Limb (tissue), 2 donors: ENCODE results near the gene RNF13.
A peak's percentile ranks its signal among the peaks of the same experiment; 100 is the strongest.

ENCODE experiments used
- DNase-seq, 2 donors: peaks; one replicate each; pipeline ENCODE4 v3.0.0-alpha.2; 2016; ENCODE audit errors: extremely low spot score in 2 of 2

The RNF13 gene, protein sequence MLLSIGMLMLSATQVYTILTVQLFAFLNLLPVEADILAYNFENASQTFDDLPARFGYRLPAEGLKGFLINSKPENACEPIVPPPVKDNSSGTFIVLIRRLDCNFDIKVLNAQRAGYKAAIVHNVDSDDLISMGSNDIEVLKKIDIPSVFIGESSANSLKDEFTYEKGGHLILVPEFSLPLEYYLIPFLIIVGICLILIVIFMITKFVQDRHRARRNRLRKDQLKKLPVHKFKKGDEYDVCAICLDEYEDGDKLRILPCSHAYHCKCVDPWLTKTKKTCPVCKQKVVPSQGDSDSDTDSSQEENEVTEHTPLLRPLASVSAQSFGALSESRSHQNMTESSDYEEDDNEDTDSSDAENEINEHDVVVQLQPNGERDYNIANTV

DNA sequence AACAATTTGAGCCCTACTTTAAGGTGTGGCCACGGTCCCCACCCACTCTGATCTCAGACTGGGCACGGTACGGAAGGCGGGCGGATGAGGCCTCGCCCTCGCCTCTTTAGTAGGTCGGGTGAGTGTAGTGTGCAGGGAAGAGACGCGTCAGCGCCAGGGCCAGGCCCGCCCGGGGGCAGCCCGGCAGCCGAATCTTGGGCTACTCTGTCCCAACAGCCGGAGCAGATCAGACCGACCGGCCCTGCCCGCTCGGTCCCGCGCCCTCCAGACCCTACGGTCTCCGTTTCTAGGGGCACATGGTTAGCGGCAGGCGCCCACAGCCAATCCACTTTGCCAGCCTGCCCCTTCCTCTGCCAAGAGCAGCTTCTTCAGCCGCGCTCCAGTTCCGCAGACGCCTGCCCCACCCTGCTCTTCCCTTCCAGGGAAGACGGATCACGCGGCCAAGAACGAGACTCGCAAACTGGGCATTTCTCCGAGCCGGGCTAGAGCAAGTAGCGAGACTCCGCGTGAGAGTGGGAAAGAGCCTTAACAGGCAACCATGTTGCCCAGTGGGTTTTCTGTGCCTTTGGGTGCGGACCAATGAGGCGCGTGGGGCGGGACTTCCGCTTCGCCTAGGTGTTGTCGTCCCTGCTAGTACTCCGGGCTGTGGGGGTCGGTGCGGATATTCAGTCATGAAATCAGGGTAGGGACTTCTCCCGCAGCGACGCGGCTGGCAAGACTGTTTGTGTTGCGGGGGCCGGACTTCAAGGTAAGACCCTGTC is at the start of gene RNF13:
RNF13 (plus strand) TSS at position 610 of the 761 bp plus-strand sequence. CDS start 32,812 bp downstream, outside the sequence.
- peak; percentile 95 to 96 for DNase-seq

DNA sequence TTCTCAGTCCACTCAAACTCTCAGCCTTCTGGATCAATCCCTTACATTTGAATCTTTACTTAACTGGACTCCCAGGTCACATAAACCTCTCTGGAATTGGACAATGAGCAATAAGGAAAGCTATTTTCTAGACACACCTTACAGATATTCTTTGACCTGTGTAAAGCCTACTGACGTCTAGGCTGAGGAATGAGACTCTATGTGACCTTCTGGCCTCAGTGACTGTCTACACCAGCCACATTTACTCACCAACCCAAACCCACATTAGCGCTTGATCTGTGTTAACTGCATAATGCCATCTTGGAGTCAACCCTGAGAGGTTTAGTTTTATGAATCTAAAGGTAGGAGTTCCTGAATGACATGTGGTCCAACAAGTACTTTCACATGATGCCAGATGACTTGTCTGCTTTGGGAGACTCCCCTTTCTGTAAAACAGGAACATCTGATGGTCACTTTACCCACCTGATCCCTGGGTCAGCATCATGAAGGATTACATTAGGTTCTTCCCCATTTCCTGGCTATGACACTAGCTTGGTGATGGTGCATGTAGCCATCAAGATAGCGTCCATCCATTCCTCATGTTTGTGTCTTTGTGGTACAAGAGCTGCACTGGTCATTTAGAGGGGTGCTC is 49.3 kb upstream of the RNF13 start:
- no peak for DNase-seq

DNA sequence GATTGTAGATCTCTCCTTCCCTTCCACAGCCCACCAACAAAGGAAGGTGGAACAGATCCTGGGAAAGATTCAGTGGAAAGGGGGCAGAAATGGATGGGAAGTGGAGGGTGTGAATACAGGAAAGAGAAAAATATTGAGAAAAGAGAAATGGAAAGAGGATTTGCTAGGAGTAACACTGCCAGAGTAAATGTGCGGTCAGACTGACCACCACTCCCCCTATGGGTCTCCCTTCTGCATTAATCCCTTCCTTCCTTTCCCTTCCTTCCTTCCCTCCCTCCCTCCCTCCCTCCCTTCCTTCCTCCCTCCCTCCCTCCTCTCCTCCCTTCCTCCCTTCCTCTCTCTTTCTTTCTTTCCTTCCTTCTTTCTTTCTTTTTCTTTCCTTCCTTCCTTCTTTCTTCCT is 48.7 kb upstream of the RNF13 start:
- no peak for DNase-seq

DNA sequence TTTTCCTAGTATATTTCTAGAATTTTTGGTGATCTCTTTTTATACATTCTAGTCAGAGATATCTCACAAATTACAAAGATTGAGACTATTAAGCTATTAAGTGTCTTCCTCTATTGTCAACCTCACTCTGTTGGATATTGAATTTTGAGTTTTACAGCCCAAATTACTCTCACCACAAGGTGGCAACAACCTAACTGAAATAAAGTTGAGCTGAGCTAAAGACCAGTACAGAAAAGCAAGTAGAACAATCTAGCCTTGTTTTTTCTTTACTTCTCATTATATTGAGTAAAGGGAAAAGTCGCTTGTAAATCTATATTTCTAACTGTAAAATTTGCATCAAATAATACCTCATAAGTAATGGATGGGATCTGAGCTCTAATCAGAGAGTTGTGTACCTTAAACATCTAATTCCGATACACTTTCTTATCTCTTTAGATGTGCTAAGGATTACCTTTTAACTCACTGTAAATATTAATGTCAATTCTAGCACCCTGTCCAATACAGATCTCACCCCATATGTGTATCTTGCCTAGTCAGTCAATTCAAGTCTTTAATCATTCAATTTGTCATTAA is 47.2 kb upstream of the RNF13 start:
- DNase-seq = peak in 1 of 2 donors; percentile 33

DNA sequence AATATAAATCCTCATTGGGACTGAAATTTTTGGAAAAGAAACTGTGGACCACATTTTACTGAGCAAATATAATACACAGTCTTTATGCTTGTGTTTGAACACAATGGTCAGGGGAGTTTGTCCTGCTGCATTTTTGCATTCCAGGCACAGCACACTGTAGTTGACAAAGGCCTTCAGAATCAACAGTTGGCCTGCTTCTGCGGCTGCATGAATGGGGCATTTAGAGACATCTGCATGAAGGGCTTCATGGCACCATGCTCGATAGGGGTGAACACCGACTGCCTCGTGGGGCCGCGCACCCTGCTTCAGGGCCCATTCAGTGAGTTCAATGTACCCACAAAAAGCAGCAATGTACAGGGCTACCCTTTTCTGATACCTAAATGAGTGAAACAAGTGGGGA is 45.3 kb upstream of the RNF13 start:
- no peak for DNase-seq

DNA sequence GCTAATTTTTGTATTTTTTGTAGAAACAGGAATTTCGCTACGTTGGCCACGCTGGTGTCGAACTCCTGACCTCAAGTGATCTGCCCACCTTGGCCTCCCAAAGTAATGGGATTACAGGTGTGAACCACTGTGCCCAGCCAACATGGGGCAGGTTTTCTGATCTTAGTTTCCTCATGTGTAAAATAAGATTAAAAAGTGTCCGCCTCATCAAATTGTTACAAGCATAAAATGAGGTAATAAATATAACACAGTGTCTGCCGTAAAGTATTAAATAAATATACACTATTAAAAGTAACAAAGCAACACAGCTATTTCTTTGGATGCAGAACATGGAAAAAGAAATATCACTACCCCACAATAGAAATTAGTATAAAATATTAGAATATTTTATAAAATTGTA is 44.3 kb upstream of the RNF13 start:
- DNase-seq = no peak

DNA sequence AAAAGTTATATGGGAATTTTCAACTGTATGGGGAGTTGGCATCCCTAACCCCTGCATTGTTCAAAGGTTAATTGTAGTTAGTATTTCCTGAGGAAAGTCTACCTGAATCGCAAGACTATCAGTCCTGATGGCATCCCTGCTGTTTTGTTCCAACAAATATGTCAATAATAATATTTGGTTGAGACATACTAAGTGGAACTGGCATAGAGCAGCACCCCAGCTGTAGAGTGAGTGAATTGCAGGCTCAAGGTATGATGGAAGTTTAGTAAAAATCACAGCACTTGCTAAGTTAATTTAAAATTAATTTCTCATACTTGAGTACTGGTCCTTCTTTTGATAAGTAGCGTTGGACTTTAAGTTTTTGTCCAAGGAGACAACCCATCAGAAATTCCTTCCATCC is 42.8 kb upstream of the RNF13 start:
- DNase-seq = no peak

DNA sequence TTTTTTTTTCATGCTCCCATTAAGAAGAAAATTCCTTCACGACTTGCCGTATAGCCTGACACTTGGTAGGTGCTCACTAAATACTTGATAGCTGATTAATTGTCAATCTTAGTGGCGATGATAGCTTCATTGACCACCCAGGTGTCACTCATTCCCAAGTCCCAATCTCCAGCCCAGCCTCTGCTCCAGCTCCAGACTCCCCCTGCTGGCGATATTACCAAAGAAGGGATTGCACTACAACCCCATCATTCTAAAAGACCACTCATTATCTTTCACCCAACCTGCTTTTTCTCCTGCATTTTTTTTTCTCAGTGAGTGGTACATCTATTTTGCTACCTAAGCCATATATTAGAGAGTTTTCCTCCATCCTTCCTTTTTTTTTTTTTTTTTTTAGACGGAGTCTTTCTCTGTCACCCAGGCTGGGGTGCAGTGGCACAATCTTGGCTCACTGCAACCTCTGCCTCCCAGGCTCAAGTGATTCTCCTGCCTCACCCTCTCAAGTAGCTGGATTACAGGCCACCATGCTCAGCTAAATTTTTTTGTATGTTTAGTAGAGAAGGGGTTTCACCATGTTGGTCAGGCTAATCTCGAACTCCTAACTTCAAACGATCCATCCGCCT is 41.3 kb upstream of the RNF13 start:
- peak; percentile 27 to 49 for DNase-seq

DNA sequence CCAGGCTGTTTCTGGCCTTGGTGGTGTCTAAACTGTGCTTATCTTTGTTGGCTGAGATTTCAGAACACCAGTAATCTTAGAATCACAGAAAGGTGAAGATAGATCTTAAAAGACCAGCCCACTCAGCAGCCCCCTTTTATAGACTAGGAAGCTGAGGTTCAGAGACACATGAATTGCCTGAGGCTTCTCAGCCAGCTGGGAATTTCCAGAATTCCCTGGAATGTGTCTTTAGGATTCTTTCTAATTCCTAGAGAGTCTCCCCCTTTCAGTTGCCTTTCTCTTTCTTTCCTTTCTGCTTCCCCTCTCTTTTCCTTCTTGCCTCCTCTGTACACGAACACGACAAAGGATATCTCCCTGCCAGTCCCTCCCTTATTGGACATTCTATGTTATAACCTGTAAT is 40.2 kb upstream of the RNF13 start:
- no peak for DNase-seq

DNA sequence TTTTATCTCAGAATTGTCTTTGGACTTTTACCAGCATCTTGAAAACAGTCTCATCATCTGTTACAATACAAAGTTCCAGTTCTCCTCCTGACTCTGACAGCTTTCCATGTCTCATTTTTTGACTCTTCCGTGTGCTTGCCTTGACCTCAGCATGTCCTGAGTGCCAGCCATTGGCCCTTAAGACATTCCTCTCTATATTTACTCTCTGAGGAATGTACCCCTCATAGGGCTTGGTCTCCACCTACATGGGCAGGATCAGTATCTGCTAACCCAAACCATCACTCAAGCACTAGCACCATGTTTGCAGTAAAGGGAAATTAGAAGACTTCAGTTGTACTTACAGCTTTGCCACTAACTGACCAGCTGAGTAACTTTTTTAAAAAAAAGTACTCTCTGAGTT is 36.8 kb upstream of the RNF13 start:
- DNase-seq = no peak

DNA sequence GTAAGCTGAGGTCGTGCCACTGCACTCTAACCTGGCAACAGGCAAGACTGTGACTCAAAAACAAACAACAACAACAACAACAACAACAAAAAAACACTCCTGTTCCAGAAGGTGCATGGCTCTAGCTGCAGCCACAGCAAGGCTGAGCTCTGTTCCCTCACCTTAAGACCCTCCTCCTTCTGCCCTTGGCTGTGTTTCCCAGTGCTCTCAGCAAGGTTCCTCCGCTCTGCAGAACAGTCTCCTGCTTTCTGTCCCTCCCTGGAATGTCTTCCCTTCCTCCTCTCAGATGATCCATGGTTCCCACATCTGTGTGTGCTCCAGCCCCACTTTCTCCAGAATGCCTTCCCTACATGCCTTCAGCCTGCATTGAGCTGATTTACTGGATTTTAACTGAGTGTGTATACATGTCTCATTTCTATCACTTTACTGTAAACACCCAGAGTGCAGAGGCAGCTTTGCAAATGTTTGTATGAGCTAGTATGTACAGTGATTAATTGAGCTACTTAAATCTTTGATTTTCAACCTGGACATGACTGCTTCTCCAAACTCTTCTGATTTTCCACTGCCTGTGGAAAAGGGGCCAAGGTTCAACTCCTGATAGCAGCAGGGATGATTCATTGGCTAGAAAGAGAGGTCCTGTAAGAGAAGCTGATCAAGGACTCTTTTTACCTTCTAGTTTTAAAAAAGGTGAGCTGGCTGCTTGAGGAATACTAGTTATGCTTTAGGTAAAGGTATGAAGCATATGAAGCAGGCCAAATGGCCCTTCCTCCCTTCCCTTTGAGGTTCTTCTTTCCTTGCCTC is 35.4 kb upstream of the RNF13 start:
- no peak for DNase-seq

DNA sequence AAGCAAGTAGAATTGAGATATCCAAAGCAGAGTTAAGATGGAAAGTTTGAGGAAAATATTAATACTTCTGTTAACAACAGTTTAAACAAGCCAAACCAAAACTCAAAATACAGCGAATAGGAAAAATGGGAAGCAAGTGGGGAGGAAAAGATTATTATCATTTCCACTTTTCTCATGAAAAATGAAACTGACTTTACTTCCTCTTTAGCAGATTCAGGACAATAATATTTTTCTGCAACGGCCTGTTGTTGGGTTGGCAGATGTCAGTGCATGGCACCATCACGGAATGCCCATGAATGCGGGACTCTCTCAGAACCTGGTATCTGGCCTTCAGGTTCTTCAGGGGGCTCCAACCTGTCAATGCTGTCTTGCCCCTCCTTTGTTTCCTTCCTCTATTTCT is 31.8 kb upstream of the RNF13 start:
- DNase-seq = no peak

DNA sequence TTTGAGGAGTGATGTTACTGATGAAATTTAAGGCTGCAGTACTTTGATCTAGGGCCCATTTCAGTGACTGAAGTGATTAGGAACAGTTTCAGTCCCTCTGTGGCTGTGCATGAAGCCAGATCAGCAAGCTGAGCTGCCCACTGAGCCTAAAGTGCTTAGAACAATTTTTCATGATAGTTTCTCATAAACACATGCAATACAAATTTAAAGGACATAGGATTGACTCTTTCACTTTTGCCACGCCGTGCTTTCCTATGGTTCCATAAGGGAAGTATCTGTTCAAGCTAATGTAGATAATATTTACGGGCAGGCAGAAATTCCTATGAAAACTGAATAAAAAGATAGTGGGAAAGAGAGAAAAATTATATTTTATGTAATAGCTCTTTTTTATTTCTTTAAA is 31.3 kb upstream of the RNF13 start:
- DNase-seq = no peak

DNA sequence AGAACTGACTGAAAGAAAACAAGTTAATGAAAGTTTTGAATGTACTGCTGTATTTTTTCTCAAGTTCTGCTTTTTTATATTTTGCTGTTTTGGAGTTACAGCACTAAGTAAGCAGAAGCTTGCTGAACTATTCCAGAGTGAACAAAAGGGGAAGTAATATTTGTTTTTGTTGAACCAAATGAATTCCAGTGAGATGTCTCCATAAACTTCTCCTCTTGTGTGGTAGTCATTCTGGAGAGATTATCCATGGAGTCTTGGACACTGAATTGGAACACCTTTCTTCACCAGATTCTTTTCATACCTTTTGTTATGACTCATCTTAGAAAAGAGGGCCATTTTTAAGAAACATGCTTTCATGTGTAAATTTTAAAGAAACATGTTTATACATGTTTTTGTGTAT is 29.4 kb upstream of the RNF13 start:
- peak in 1 of 2 donors; percentile 2 for DNase-seq

DNA sequence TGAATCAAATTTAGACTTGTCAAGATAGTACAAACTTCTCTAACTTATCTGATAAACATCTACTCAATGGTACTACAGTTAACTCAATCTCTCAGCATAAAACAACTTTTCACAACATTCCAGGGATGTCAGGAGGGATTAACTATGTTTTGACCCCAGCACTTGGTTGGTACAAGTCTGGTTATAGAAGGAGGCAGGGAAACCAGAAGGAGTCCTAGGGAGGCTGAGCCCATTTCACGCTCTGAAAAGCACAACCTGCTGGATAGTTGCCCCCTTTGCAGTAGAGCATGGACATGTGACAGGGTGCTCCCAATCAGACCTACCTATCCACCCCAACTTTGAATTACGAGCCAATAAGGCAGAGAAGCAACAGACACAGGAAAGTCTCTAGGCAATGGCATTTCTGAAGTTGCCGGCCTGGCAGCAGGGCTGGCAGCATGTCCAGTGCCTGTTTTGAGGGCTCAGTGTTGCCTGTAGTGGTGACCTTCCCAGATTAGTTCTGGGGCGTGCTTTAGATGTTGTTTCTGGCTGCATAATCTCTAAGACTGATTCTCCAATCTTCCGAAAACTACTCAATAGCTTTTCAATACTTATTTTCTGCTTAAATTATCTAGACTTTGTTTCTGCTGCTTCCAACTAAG is 28.8 kb upstream of the RNF13 start:
- DNase-seq = no peak

DNA sequence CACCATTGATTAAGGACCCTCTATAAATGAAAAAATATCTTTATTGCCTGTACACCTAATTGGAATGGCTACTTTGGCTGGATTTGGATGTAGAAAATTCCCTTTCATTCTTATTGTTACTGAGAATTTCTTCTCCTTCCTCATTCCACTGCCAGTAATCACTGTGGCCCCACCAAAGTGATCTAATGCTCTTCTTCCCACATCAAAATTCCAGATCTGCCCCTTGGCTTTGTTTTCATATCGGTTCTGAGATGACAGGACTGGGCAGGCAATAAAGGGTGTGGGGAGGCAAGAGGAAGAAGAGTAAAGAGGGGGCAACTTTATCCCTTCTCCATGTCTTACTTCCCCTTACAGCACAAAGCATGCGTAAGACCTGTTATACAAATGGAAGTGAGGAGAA is 22.7 kb upstream of the RNF13 start:
- no peak for DNase-seq

DNA sequence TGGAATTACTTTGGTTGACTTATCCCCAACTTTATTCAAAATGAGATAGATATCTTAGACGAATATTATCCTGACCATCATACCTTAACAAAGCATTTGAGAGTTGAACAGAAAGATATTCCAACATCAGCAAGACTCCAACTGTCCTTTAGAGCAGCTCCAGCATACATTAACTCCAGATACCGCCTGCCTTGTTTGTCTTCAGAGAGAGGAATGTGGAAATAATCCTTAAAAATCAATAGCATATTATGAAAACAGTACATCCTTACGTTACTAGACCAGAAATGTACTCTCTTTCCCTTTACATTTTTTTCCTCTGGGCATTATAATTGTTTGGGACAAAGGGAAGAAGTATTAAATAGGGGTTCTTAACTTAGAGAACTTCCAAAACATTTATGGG is 22.3 kb upstream of the RNF13 start:
- no peak for DNase-seq

DNA sequence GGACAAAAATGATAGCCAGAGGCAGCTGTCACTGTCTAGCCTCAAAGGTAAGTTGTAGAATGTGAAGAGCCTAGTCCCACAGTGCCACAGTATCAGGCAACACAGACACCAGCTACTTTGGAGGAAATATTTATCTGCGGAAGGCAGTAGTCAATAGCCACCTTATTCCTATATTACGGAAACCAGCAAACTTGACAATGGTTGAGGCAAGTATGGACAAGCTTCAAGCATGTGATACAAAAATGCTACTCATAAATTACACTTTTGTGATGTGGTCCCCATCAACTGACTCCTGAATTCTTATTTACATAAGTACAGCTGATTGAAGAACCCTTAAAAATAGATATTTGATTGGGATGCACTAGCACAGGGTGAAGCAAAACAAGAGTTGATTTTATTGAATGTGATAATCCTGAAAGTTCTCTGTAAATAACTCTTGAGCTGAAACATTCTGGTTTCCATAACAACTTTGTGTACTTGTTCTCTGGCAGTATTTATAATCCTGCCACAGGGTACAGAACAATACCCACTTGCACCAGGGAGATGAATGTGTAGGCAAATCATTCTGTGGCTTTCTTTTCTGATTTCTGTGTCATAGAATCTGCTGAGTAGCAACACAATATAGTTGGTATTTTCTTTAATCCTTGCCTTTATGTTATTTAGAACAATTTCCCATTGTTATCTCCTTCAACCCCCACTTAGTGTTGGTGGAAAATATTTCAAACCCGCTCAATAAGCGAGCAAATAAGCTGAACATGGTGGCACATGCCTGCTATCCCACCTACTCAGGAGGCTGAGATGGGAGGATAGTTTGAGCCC is 20.4 kb upstream of the RNF13 start, which contains the start of gene ANKUB1:
ANKUB1 (minus strand) TSS at position 103 of the 819 bp plus-strand sequence. CDS start 188 bp downstream, outside the sequence.
- DNase-seq = no peak

DNA sequence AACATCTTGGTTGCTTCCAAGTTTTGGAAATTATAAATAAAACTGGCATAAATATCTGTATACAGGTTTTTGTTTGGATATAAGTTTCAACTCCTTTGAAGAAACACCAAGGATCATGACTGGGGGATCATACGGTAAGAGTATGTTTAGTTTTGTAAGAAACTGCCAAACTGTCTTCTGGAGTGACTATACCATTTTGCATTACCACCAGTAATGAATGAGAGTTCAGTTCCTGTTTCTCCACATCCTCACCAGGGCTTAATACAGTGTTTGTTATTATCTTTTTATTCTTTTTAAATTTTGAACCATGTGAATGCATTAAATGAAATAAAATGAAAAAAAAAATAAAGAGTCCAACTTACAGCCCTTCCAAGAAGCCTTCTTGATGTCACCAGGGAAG is 17.0 kb upstream of the RNF13 start:
- no peak for DNase-seq
